GM23338 (cell line): ENCODE data around the gene RHOBTB3. TPM values are rescaled to one million over a fixed set of nuclear protein-coding genes. Genes with fewer than 3 reads are reported as not detected.

Experiments used
- ATAC-seq: fragments of 200-7000 bp; cut with Tn5 transposase; 3 replicates; pipeline ENCODE4 v1.9.1; 2020
- DNase-seq: peaks from one replicate; pipeline ENCODE4 v3.0.0-alpha.2; 2015; ENCODE audit warnings: low spot score
- H2AFZ ChIP-seq: fragments of 200-600 bp; sonication (generic); 2 replicates; pipeline ENCODE4 v1.8.0; 2016; ENCODE audit warnings: antibody characterized with exemption, mild to moderate bottlenecking, moderate library complexity
- H3F3A ChIP-seq: fragments of 200-600 bp; sonication (generic); replicated peaks from 2 replicates; pipeline ENCODE4 v1.8.0; 2017; ENCODE audit warnings: antibody characterized with exemption, mixed run types, low read depth
- H3K27ac ChIP-seq: fragments of 200-600 bp; sonication (generic); 2 replicates; pipeline ENCODE4 v1.6.1; 2016; ENCODE audit warnings: low read depth
- H3K27me3 ChIP-seq: fragments of 200-600 bp; sonication (generic); 2 replicates; pipeline ENCODE4 v1.8.0; 2016; ENCODE audit warnings: mild to moderate bottlenecking, mixed run types, moderate library complexity; ENCODE audit not compliant: insufficient read depth
- H3K36me3 ChIP-seq: fragments of 200-600 bp; sonication (generic); 2 replicates; pipeline ENCODE4 v1.8.0; 2016; ENCODE audit warnings: mild to moderate bottlenecking; ENCODE audit not compliant: insufficient read depth
- H3K4me1 ChIP-seq: fragments of 200-600 bp; sonication (generic); 2 replicates; pipeline ENCODE4 v1.8.0; 2016; ENCODE audit warnings: mild to moderate bottlenecking, moderate library complexity; ENCODE audit not compliant: insufficient read depth
- H3K4me2 ChIP-seq: fragments of 200-600 bp; sonication (generic); 2 replicates; pipeline ENCODE4 v1.7.1; 2017; ENCODE audit warnings: mixed run types
- H3K4me3 ChIP-seq: fragments of 200-600 bp; sonication (generic); 2 replicates; pipeline ENCODE4 v1.6.1; 2016; ENCODE audit warnings: mixed run types
- H3K79me2 ChIP-seq: fragments of 200-600 bp; sonication (generic); replicated peaks from 2 replicates; pipeline ENCODE4 v1.8.0; 2017; ENCODE audit warnings: mild to moderate bottlenecking; ENCODE audit not compliant: insufficient read depth
- H3K9me2 ChIP-seq: fragments of 200-600 bp; sonication (generic); 2 replicates; pipeline ENCODE4 v1.8.0; 2017; ENCODE audit not compliant: insufficient read depth
- H4K20me1 ChIP-seq: fragments of 200-600 bp; sonication (generic); replicated peaks from 2 replicates; pipeline ENCODE4 v1.8.0; 2017; ENCODE audit warnings: mild to moderate bottlenecking; ENCODE audit not compliant: insufficient read depth
- H3K27ac Mint-ChIP-seq: 2 replicates; pipeline ENCODE4 v1.8.0; 2020; ENCODE audit warnings: inconsistent platforms, mild to moderate bottlenecking, moderate library complexity, mixed read lengths
- H3K27me3 Mint-ChIP-seq: 3 replicates; pipeline ENCODE4 v1.8.0; 2022; ENCODE audit warnings: low read depth, mild to moderate bottlenecking, moderate library complexity, mixed read lengths, inconsistent platforms; ENCODE audit not compliant: insufficient read depth, poor library complexity
- H3K36me3 Mint-ChIP-seq: 3 replicates; pipeline ENCODE4 v1.8.0; 2021; ENCODE audit warnings: low read depth, mild to moderate bottlenecking, inconsistent platforms, moderate library complexity, mixed read lengths
- H3K4me1 Mint-ChIP-seq: 3 replicates; pipeline ENCODE4 v1.8.0; 2020; ENCODE audit warnings: mild to moderate bottlenecking, inconsistent platforms, mixed read lengths
- H3K4me3 Mint-ChIP-seq: 3 replicates; pipeline ENCODE4 v1.8.0; 2021; ENCODE audit warnings: moderate library complexity, mild to moderate bottlenecking, inconsistent platforms, mixed read lengths
- H3K9me3 Mint-ChIP-seq: 3 replicates; pipeline ENCODE4 v1.8.0; 2020; ENCODE audit warnings: moderate library complexity, mild to moderate bottlenecking, inconsistent platforms, mixed read lengths
- EZH2phosphoT487 ChIP-seq: fragments of 200-600 bp; sonication (generic); IDR thresholded peaks from one replicate; pipeline ENCODE4 v1.8.1; 2018; ENCODE audit warnings: antibody characterized with exemption; ENCODE audit not compliant: unreplicated experiment
- JUNB ChIP-seq: IDR thresholded peaks from one replicate; pipeline ENCODE4 v1.6.1; 2016; ENCODE audit warnings: antibody characterized with exemption; ENCODE audit not compliant: unreplicated experiment
- NANOG ChIP-seq: IDR thresholded peaks from 2 replicates; pipeline ENCODE4 v1.6.1; 2016; ENCODE audit warnings: antibody characterized with exemption, borderline replicate concordance
- POLR2AphosphoS5 ChIP-seq: IDR thresholded peaks from 2 replicates; pipeline ENCODE4 v1.6.1; 2016; ENCODE audit warnings: antibody characterized with exemption, low read depth
- REST ChIP-seq: IDR thresholded peaks from one replicate; pipeline ENCODE4 v1.6.1; 2018; ENCODE audit warnings: antibody characterized with exemption; ENCODE audit not compliant: unreplicated experiment
- STAT1 ChIP-seq: IDR thresholded peaks from one replicate; pipeline ENCODE4 v1.6.1; 2016; ENCODE audit warnings: antibody characterized with exemption; ENCODE audit not compliant: unreplicated experiment
- ZNF114 ChIP-seq: fragments of 250-450 bp; sonication (Bioruptor Pico); IDR thresholded peaks from 2 replicates; pipeline ENCODE4 v1.5.0; 2020; ENCODE audit warnings: mild to moderate bottlenecking, moderate library complexity
- ZNF331 ChIP-seq: fragments of 250-450 bp; sonication (Bioruptor Pico); IDR thresholded peaks from 2 replicates; pipeline ENCODE4 v1.5.0; 2020; ENCODE audit warnings: low read depth, mild to moderate bottlenecking, moderate library complexity
- polyA plus RNA-seq: library from polyadenylated mRNA; unstranded; fragments of >200 nt; fragmentation: Nextera tagmentation; extraction: Ambion mirVana; gene quantifications from 2 replicates; pipeline ENCODE4 v1.2.1, GENCODE V29; 2016
- total RNA-seq: library from RNA; depleted of rRNA; stranded (reverse); fragments of >200 nt; shearing (Covaris generic); gene quantifications from 2 replicates; pipeline ENCODE4 v1.2.3, GENCODE V29; 2014
- TF ChIP-seq, protein P1 (sequence below): fragments of 250-450 bp; sonication (Bioruptor Pico); IDR thresholded peaks from 2 replicates; pipeline ENCODE4 v1.5.0; 2020; ENCODE audit warnings: mild to moderate bottlenecking, moderate library complexity
- TF ChIP-seq, protein P2 (sequence below): IDR thresholded peaks from 2 replicates; pipeline ENCODE4 v1.6.1; 2016; ENCODE audit warnings: antibody characterized with exemption

The RHOBTB3 gene
- total and polyA plus RNA-seq, 2 experiments from 2014 or later, result 10.0 to 13.4 TPM

DNA sequence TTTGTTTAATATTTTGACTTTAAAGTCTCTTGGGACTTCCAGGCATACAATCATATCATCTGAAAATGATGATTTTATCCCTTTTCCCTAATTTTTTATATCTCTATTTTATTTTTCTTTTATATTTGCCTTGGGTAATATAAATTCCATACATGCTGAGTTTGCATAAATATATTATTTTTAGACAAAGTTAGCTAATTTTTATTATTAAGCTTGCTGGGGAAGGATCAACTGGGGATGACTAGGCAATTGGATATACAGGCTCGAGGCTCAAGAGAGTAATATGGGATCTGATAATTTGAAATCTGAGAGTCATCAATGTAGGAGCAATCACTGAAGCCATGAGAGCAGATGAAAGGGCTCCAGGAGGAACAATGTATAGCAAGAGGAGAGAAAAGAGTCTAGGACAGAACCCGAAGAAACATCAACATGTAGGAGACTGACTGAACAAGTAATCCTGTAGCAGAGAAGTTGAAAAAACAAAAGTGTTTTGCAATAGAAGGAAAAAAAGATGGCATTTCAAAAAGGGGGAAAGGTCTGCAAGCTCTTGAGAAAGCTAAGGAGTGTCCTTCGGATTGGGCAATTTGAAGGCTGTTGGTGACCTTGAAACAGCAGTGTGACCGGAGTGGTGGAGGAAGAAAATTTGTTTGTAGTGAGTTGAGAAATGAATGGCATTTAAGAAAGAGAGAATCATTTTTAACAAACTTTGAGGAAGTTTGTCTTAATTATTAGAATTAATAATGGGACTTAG lies 17.0 kb upstream of the RHOBTB3 start:
- H2AFZ ChIP-seq, result no peak overlapping the region
- no peaks in the 10 kb centered on the region; the same call in 1 of the 2 replicates for H4K20me1 ChIP-seq
- no peak overlapping the region for H3K27ac Mint-ChIP-seq
- no peak for DNase-seq
- H3K27me3 Mint-ChIP-seq, result peaks cover 3% of the 10 kb centered on the region
- no peak overlapping the region for H3K27ac ChIP-seq
- no peaks in the 10 kb centered on the region for H3K36me3 Mint-ChIP-seq
- H3K4me1 ChIP-seq, result peaks cover 14% of the 10 kb centered on the region
- H3K4me3 ChIP-seq, result no peak overlapping the region
- H3K4me2 ChIP-seq, result no peak overlapping the region
- no peak for ATAC-seq
- H3K4me1 Mint-ChIP-seq, result peaks cover 14% of the 10 kb centered on the region
- H3K4me3 Mint-ChIP-seq, result no peak overlapping the region
- no peaks in the 10 kb centered on the region for H3K9me2 ChIP-seq
- no peak for TF ChIP-seq ZNF331 (CRISPR knock-in tag)
- TF ChIP-seq REST, result no peak
- TF ChIP-seq JUNB, result no peak
- no peak for TF ChIP-seq NANOG
- no peaks in the 10 kb centered on the region for H3K9me3 Mint-ChIP-seq
- no peaks in the 10 kb centered on the region for H3K79me2 ChIP-seq
- no peaks in the 10 kb centered on the region for H3F3A ChIP-seq
- H3K36me3 ChIP-seq, result no peaks in the 10 kb centered on the region
- H3K27me3 ChIP-seq, result peaks cover 29% of the 10 kb centered on the region

DNA sequence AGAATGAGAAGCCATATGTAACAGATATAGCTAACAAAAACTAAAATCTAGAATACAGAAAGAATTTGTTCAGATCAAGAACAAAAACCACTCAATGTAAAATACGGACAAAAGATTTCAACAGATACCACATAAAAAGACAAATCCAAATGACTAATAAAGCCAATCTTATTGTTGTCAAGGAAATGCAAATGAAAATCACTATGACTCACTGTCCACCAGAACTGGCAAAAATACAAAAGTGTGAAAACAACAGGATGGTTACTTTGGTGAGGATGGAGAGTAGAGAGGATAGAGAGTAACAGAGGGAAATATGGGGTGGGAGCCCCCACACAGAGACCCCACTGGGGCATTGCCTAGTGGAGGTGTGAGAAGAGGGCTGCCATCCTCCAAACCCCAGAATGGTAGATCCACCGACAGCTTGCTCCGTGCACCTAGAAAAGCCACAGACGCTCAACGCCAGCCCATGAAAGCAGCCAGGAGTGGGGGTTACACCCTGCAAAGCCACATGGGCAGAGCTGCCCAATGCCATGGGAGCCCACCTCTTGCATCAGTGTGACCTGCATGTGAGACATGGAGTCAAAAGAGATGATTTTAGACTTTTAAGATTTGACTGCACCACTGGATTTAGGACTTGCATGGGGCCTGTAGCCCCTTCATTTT lies 15.2 kb upstream of the RHOBTB3 start:
- H3K4me3 Mint-ChIP-seq, result no peak overlapping the region
- Histone ChIP-seq H4K20me1 (no peaks in the 10 kb centered on the region), H3F3A (no peaks in the 10 kb centered on the region), H3K4me2 (no peak overlapping the region), H3K4me3 (no peak overlapping the region), H3K4me1 (peaks cover 9% of the 10 kb centered on the region), H2AFZ (no peak overlapping the region), H3K79me2 (no peaks in the 10 kb centered on the region), H3K27me3 (peaks cover 12% of the 10 kb centered on the region), H3K27ac (no peak overlapping the region), H3K36me3 (no peaks in the 10 kb centered on the region), H3K9me2 (no peaks in the 10 kb centered on the region)
- H3K27me3 Mint-ChIP-seq, result no peaks in the 10 kb centered on the region
- peaks cover 7% of the 10 kb centered on the region for H3K4me1 Mint-ChIP-seq
- no peaks in the 10 kb centered on the region for H3K36me3 Mint-ChIP-seq
- no peak for DNase-seq
- no peak for ATAC-seq
- H3K9me3 Mint-ChIP-seq, result no peaks in the 10 kb centered on the region
- H3K27ac Mint-ChIP-seq, result no peak overlapping the region
- no peak for TF ChIP-seq POLR2AphosphoS5
- no peak for TF ChIP-seq EZH2phosphoT487
- TF ChIP-seq, protein P1, sequence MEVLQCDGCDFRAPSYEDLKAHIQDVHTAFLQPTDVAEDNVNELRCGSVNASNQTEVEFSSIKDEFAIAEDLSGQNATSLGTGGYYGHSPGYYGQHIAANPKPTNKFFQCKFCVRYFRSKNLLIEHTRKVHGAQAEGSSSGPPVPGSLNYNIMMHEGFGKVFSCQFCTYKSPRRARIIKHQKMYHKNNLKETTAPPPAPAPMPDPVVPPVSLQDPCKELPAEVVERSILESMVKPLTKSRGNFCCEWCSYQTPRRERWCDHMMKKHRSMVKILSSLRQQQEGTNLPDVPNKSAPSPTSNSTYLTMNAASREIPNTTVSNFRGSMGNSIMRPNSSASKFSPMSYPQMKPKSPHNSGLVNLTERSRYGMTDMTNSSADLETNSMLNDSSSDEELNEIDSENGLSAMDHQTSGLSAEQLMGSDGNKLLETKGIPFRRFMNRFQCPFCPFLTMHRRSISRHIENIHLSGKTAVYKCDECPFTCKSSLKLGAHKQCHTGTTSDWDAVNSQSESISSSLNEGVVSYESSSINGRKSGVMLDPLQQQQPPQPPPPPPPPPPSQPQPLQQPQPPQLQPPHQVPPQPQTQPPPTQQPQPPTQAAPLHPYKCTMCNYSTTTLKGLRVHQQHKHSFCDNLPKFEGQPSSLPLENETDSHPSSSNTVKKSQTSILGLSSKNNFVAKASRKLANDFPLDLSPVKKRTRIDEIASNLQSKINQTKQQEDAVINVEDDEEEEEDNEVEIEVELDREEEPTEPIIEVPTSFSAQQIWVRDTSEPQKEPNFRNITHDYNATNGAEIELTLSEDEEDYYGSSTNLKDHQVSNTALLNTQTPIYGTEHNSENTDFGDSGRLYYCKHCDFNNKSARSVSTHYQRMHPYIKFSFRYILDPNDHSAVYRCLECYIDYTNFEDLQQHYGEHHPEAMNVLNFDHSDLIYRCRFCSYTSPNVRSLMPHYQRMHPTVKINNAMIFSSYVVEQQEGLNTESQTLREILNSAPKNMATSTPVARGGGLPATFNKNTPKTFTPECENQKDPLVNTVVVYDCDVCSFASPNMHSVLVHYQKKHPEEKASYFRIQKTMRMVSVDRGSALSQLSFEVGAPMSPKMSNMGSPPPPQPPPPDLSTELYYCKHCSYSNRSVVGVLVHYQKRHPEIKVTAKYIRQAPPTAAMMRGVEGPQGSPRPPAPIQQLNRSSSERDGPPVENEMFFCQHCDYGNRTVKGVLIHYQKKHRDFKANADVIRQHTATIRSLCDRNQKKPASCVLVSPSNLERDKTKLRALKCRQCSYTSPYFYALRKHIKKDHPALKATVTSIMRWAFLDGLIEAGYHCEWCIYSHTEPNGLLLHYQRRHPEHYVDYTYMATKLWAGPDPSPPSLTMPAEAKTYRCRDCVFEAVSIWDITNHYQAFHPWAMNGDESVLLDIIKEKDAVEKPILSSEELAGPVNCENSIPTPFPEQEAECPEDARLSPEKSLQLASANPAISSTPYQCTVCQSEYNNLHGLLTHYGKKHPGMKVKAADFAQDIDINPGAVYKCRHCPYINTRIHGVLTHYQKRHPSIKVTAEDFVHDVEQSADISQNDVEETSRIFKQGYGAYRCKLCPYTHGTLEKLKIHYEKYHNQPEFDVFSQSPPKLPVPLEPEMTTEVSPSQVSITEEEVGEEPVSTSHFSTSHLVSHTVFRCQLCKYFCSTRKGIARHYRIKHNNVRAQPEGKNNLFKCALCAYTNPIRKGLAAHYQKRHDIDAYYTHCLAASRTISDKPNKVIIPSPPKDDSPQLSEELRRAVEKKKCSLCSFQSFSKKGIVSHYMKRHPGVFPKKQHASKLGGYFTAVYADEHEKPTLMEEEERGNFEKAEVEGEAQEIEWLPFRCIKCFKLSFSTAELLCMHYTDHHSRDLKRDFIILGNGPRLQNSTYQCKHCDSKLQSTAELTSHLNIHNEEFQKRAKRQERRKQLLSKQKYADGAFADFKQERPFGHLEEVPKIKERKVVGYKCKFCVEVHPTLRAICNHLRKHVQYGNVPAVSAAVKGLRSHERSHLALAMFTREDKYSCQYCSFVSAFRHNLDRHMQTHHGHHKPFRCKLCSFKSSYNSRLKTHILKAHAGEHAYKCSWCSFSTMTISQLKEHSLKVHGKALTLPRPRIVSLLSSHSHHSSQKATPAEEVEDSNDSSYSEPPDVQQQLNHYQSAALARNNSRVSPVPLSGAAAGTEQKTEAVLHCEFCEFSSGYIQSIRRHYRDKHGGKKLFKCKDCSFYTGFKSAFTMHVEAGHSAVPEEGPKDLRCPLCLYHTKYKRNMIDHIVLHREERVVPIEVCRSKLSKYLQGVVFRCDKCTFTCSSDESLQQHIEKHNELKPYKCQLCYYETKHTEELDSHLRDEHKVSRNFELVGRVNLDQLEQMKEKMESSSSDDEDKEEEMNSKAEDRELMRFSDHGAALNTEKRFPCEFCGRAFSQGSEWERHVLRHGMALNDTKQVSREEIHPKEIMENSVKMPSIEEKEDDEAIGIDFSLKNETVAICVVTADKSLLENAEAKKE (CRISPR knock-in tag), result no peak
- no peak for TF ChIP-seq ZNF331 (CRISPR knock-in tag)
- TF ChIP-seq ZNF114 (CRISPR knock-in tag), result no peak
- no peak for TF ChIP-seq JUNB
- TF ChIP-seq, protein P2, sequence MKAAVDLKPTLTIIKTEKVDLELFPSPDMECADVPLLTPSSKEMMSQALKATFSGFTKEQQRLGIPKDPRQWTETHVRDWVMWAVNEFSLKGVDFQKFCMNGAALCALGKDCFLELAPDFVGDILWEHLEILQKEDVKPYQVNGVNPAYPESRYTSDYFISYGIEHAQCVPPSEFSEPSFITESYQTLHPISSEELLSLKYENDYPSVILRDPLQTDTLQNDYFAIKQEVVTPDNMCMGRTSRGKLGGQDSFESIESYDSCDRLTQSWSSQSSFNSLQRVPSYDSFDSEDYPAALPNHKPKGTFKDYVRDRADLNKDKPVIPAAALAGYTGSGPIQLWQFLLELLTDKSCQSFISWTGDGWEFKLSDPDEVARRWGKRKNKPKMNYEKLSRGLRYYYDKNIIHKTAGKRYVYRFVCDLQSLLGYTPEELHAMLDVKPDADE, result no peak
- TF ChIP-seq STAT1, result no peak
